ENCODE measurements around the gene SLC16A2. TPM values are rescaled to one million over a fixed set of nuclear protein-coding genes. Genes with fewer than 3 reads are reported as not detected.

Gene SLC16A2
- total RNA-seq, 2 experiments from 2014 or later: 1.2 to 1.5 TPM

GRCh38 chrX:74525116-74525515, 103.8 kb downstream of the SLC16A2 start:
- ChIA-PET CTCF (no interaction called here), POLR2A (no interaction called here)
- no peaks in the 10 kb centered on the region for H3K4me1 Mint-ChIP-seq
- H3K27ac Mint-ChIP-seq: no peak overlapping the region
- no peaks in the 10 kb centered on the region for H3K36me3 Mint-ChIP-seq (ENCODE audit: low read depth)
- H3K4me3 Mint-ChIP-seq: no peak overlapping the region
- no peaks in the 10 kb centered on the region for H3K9me3 Mint-ChIP-seq (ENCODE audit: low read depth)
- no peak for DNase-seq
- ATAC-seq: no peak
- no peaks in the 10 kb centered on the region for H3K27me3 Mint-ChIP-seq
- intact Hi-C loops (cut with DNase I, micrococcal nuclease): no loop called here

GRCh38 chrX:74526764-74527163, 105.5 kb downstream of the SLC16A2 start:
- H3K27me3 Mint-ChIP-seq: no peaks in the 10 kb centered on the region
- H3K27ac Mint-ChIP-seq: no peak overlapping the region
- H3K4me3 Mint-ChIP-seq: no peak overlapping the region
- ChIA-PET POLR2A (no interaction called here), CTCF (no interaction called here)
- intact Hi-C loops (cut with DNase I, micrococcal nuclease): no loop called here
- H3K4me1 Mint-ChIP-seq: no peaks in the 10 kb centered on the region
- DNase-seq (no peak), ATAC-seq (no peak)
- H3K9me3 Mint-ChIP-seq (ENCODE audit: low read depth): no peaks in the 10 kb centered on the region
- H3K36me3 Mint-ChIP-seq (ENCODE audit: low read depth): no peaks in the 10 kb centered on the region

- Mint-ChIP-seq H3K27ac (no peak overlapping the region), H3K4me1 (no peaks in the 10 kb centered on the region), H3K36me3 (ENCODE audit: low read depth) (no peaks in the 10 kb centered on the region), H3K27me3 (no peaks in the 10 kb centered on the region), H3K9me3 (ENCODE audit: low read depth) (no peaks in the 10 kb centered on the region), H3K4me3 (no peak overlapping the region)
- ChIA-PET POLR2A (no interaction called here), CTCF (no interaction called here)
- ATAC-seq (no peak), DNase-seq (no peak)
- intact Hi-C loops (cut with DNase I, micrococcal nuclease): no loop called here
Measured at GRCh38 chrX:74527350-74527749, 106.1 kb downstream of the SLC16A2 start.

- POLR2A ChIA-PET: no interaction called here
- H3K36me3 Mint-ChIP-seq (ENCODE audit: low read depth): no peaks in the 10 kb centered on the region
- H3K27me3 Mint-ChIP-seq: no peaks in the 10 kb centered on the region
- DNase-seq (no peak), ATAC-seq (no peak)
- H3K4me3 Mint-ChIP-seq: no peak overlapping the region
- intact Hi-C loops (cut with DNase I, micrococcal nuclease): no loop called here
- CTCF ChIA-PET: no interaction called here
- no peak overlapping the region for H3K27ac Mint-ChIP-seq
- H3K4me1 Mint-ChIP-seq: peaks cover 5% of the 10 kb centered on the region
- no peaks in the 10 kb centered on the region for H3K9me3 Mint-ChIP-seq (ENCODE audit: low read depth)
Measured at GRCh38 chrX:74529311-74529710, 108.0 kb downstream of the SLC16A2 start.

GRCh38 chrX:74531081-74531480, 109.8 kb downstream of the SLC16A2 start:
- Mint-ChIP-seq H3K4me1 (peaks cover 20% of the 10 kb centered on the region), H3K36me3 (ENCODE audit: low read depth) (no peaks in the 10 kb centered on the region), H3K4me3 (no peak overlapping the region), H3K27me3 (no peaks in the 10 kb centered on the region), H3K27ac (no peak overlapping the region), H3K9me3 (ENCODE audit: low read depth) (no peaks in the 10 kb centered on the region)
- ATAC-seq (no peak), DNase-seq (no peak)
- ChIA-PET CTCF (interaction anchor here (0.8 to 1.4 kb wide), 2 partner anchors 8 to 48 kb away, joined by 3 to 4 read pairs; no protein-coding TSS in a partner anchor), POLR2A (no interaction called here)
- intact Hi-C loops (cut with DNase I, micrococcal nuclease): loop anchor here in 1 of 2 experiments (10.0 kb wide), 2 partner anchors 106 to 624 kb away; partner anchors contain the start of genes ABCB7 and SLC16A2

- intact Hi-C loops (cut with DNase I, micrococcal nuclease): loop anchor here (1.0 to 10.0 kb wide), 7 partner anchors 78 to 620 kb away; partner anchors contain the start of genes ABCB7 (in 1 of the 2), RLIM (in 1 of the 2) and SLC16A2 (in 1 of the 2)
- Mint-ChIP-seq H3K36me3 (ENCODE audit: low read depth) (no peaks in the 10 kb centered on the region), H3K27me3 (no peaks in the 10 kb centered on the region), H3K4me3 (peak overlapping the region; percentile 66), H3K4me1 (peaks cover 30% of the 10 kb centered on the region), H3K9me3 (ENCODE audit: low read depth) (no peaks in the 10 kb centered on the region), H3K27ac (peak overlapping the region; percentile 72)
- peak; percentile 78 for ATAC-seq
- POLR2A ChIA-PET: interaction anchor here (0.6 to 1.4 kb wide), 3 partner anchors 65 to 84 kb away, joined by 3 to 4 read pairs (median 3); partner anchors contain the start of gene RLIM
- CTCF ChIA-PET: interaction anchor here (0.6 to 0.9 kb wide), 4 partner anchors 12 to 77 kb away, joined by 3 to 4 read pairs (median 3); no protein-coding TSS in a partner anchor
- peak; percentile 32 for DNase-seq
Measured at GRCh38 chrX:74534569-74535038, 113.3 kb downstream of the SLC16A2 start.

- Mint-ChIP-seq H3K4me1 (peaks cover 30% of the 10 kb centered on the region), H3K27ac (peak overlapping the region; percentile 72), H3K4me3 (peak overlapping the region; percentile 66), H3K27me3 (no peaks in the 10 kb centered on the region), H3K9me3 (ENCODE audit: low read depth) (no peaks in the 10 kb centered on the region), H3K36me3 (ENCODE audit: low read depth) (no peaks in the 10 kb centered on the region)
- POLR2A ChIA-PET: interaction anchor here (0.6 to 1.4 kb wide), 3 partner anchors 80 to 316 kb away, joined by 3 to 4 read pairs (median 3); partner anchors contain the start of gene RLIM
- no peak for DNase-seq
- no peak for ATAC-seq
- CTCF ChIA-PET: interaction anchor here (0.6 to 0.7 kb wide), 3 partner anchors 13 to 78 kb away, joined by 3 read pairs; no protein-coding TSS in a partner anchor
- intact Hi-C loops (cut with DNase I, micrococcal nuclease): loop anchor here (2.0 to 10.0 kb wide), 5 partner anchors 77 to 620 kb away; partner anchors contain the start of genes ABCB7 (in 1 of the 2), RLIM (in 1 of the 2) and SLC16A2 (in 1 of the 2)
Measured at GRCh38 chrX:74535086-74535407, 113.8 kb downstream of the SLC16A2 start.

- intact Hi-C loops (cut with DNase I, micrococcal nuclease): loop anchor here (2.0 to 10.0 kb wide), 5 partner anchors 77 to 619 kb away; partner anchors contain the start of genes ABCB7 (in 1 of the 2), RLIM (in 1 of the 2) and SLC16A2 (in 1 of the 2)
- H3K36me3 Mint-ChIP-seq (ENCODE audit: low read depth): no peaks in the 10 kb centered on the region
Measured at GRCh38 chrX:74535408-74536151, 114.3 kb downstream of the SLC16A2 start.

GRCh38 chrX:74536152-74536831, 115.0 kb downstream of the SLC16A2 start:
- ChIA-PET CTCF (no interaction called here), POLR2A (no interaction called here)
- peak overlapping the region; percentile 74 for H3K27ac Mint-ChIP-seq
- DNase-seq (peak; percentile 51), ATAC-seq (peak; percentile 30)
- H3K4me3 Mint-ChIP-seq: peak overlapping the region; percentile 66
- H3K9me3 Mint-ChIP-seq (ENCODE audit: low read depth): no peaks in the 10 kb centered on the region
- intact Hi-C loops (cut with DNase I, micrococcal nuclease): loop anchor here in 1 of 2 experiments (5.0 to 10.0 kb wide), 4 partner anchors 76 to 619 kb away; partner anchors contain the start of genes ABCB7, RLIM and SLC16A2
- H3K4me1 Mint-ChIP-seq: peaks cover 36% of the 10 kb centered on the region
- no peaks in the 10 kb centered on the region for H3K27me3 Mint-ChIP-seq
- H3K36me3 Mint-ChIP-seq (ENCODE audit: low read depth): no peaks in the 10 kb centered on the region

More at GRCh38 chrX:74535408-74536151, 114.3 kb downstream of the SLC16A2 start:
- Mint-ChIP-seq H3K27me3 (no peaks in the 10 kb centered on the region), H3K9me3 (ENCODE audit: low read depth) (no peaks in the 10 kb centered on the region), H3K4me3 (peak overlapping the region; percentile 66), H3K4me1 (peaks cover 32% of the 10 kb centered on the region), H3K27ac (peak overlapping the region; percentile 74)
- POLR2A ChIA-PET: interaction anchor here (0.6 to 1.4 kb wide), 2 partner anchors 85 to 317 kb away, joined by 3 to 4 read pairs; no protein-coding TSS in a partner anchor
- CTCF ChIA-PET: interaction anchor here (0.7 kb wide), 1 partner anchor 64 kb away, joined by 3 read pairs; no protein-coding TSS in a partner anchor
- DNase-seq: peak; percentile 66
- ATAC-seq: peak; percentile 26

- Mint-ChIP-seq H3K9me3 (ENCODE audit: low read depth) (no peaks in the 10 kb centered on the region), H3K36me3 (ENCODE audit: low read depth) (no peaks in the 10 kb centered on the region), H3K4me3 (peak overlapping the region; percentile 66), H3K27ac (peak overlapping the region; percentile 74), H3K4me1 (peaks cover 38% of the 10 kb centered on the region), H3K27me3 (no peaks in the 10 kb centered on the region)
- no peak for ATAC-seq
- no peak for DNase-seq
- intact Hi-C loops (cut with DNase I, micrococcal nuclease): loop anchor here in 1 of 2 experiments (5.0 to 10.0 kb wide), 4 partner anchors 75 to 618 kb away; partner anchors contain the start of genes ABCB7, RLIM and SLC16A2
- POLR2A ChIA-PET: no interaction called here
- CTCF ChIA-PET: no interaction called here
Measured at GRCh38 chrX:74536832-74537371, 115.6 kb downstream of the SLC16A2 start.
